ENCODE measurements around the gene DISP3. TPM values are rescaled to one million over a fixed set of nuclear protein-coding genes. Genes with fewer than 3 reads are reported as not detected.

The DISP3 gene
- total RNA-seq, 2 experiments from 2014 or later, result 0.63 to 0.65 TPM

DNA sequence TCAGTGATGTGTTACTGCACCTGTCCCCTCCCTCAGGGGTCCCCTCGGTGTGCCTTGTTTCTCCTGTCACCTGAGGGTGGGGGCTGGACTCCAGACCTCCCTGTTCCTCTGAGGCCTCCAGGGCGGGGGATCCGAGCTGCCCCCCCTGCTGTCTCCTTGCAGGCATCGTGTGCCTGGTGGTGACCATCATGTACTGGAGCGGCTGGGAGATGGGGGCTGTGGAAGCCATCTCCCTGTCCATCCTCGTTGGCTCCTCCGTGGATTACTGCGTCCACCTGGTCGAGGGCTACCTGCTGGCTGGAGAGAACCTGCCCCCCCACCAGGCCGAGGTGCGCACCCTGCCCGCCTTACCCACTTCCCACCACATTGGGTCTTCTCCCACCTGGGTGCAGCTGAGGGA is 56.4 kb downstream of the DISP3 start:
- ATAC-seq (no peak), DNase-seq (no peak)
- ChIA-PET POLR2A (no interaction called here), CTCF (no interaction called here)
- TF ChIP-seq, protein P1, sequence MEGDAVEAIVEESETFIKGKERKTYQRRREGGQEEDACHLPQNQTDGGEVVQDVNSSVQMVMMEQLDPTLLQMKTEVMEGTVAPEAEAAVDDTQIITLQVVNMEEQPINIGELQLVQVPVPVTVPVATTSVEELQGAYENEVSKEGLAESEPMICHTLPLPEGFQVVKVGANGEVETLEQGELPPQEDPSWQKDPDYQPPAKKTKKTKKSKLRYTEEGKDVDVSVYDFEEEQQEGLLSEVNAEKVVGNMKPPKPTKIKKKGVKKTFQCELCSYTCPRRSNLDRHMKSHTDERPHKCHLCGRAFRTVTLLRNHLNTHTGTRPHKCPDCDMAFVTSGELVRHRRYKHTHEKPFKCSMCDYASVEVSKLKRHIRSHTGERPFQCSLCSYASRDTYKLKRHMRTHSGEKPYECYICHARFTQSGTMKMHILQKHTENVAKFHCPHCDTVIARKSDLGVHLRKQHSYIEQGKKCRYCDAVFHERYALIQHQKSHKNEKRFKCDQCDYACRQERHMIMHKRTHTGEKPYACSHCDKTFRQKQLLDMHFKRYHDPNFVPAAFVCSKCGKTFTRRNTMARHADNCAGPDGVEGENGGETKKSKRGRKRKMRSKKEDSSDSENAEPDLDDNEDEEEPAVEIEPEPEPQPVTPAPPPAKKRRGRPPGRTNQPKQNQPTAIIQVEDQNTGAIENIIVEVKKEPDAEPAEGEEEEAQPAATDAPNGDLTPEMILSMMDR (IDR thresholded peaks at IDR 0.05), result no peak
- H3K9me3 Mint-ChIP-seq, result no peaks in the 10 kb centered on the region
- H3K4me3 Mint-ChIP-seq, result no peak overlapping the region
- no peaks in the 10 kb centered on the region for H3K36me3 Mint-ChIP-seq (ENCODE audit: low read depth)
- no peaks in the 10 kb centered on the region for H3K27me3 Mint-ChIP-seq
- intact Hi-C loops (cut with micrococcal nuclease), result no loop called here
- H3K4me1 Mint-ChIP-seq (ENCODE audit: low read depth), result no peaks in the 10 kb centered on the region
- H3K27ac Mint-ChIP-seq, result no peak overlapping the region

DNA sequence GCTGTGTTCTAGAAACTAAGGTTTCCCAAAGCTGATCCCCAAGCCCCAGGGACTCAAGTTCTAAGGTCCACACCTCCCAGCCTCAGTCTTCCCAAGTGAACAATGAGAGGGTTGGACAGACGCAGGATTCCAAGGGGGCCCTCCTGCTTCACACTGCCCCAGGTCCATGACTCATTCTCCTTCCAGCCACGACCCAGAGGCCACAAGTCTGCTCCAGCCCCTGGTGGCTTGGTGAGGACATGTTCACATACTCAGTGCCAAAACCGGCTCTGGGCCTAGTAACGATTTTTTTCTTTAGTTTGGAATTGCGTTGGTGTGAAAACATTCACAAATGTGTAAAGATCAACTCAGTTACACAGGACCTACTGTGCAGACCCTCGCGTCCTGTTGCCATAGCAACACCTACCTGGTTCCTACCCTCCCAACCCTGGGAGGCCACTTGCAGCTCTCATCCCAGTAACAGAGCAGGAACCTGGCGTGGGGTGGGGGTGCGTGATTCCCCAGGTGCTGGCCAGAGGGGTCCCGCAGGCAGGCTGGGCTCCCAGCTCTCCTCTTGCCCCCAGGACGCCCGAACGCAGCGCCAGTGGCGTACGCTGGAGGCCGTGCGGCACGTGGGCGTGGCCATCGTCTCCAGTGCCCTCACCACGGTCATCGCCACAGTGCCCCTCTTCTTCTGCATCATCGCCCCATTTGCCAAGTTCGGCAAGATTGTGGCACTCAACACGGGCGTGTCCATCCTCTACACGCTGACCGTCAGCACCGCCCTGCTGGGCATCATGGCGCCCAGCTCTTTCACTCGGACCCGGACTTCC is 57.0 kb downstream of the DISP3 start:
- H3K9me3 Mint-ChIP-seq, result no peaks in the 10 kb centered on the region
- POLR2A ChIA-PET, result no interaction called here
- H3K4me1 Mint-ChIP-seq (ENCODE audit: low read depth), result no peaks in the 10 kb centered on the region
- no peaks in the 10 kb centered on the region for H3K27me3 Mint-ChIP-seq
- DNase-seq, result no peak
- TF ChIP-seq, protein P1 (IDR thresholded peaks at IDR 0.05), result no peak
- intact Hi-C loops (cut with micrococcal nuclease), result no loop called here
- no peak overlapping the region for H3K27ac Mint-ChIP-seq
- CTCF ChIA-PET, result no interaction called here
- ATAC-seq, result no peak
- no peaks in the 10 kb centered on the region for H3K36me3 Mint-ChIP-seq (ENCODE audit: low read depth)
- no peak overlapping the region for H3K4me3 Mint-ChIP-seq

DNA sequence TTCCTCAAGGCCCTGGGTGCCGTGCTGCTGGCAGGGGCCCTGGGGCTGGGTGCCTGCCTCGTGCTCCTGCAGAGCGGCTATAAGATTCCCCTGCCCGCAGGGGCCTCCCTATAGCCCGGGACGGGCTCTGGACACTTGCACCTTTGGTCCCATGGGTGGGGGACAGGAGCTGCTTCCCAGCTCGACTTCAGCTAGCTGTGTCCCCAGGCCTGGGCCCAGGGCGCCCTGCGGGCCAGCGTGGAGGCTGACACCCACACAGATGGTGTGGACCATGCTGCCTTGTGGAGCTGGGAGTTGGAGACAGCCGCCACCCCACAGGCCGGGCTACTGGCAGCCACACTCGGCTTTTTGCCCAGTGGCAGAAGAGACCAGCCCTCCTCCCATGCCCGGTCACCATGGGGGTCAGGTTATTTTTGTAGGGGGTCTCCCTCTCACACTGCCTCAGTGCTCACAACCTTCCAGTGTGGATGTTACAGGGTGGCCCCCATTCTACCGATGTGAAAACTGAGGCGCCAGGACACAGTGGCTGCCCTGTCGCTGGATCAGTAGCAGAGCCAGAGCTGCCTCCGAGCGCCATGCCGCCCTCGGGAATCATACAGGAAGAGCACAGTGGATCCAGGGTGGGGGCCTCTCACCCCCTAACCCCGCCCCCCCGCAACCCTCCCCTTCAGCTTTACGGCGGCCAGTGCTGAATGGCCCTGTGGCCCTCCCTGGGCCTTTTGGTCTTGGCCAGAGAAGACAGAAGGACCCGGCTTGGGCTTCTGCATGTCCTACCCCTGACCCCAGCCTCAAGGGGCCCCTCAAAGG is 57.8 kb downstream of the DISP3 start:
- ATAC-seq (no peak), DNase-seq (no peak)
- ChIA-PET POLR2A (no interaction called here), CTCF (no interaction called here)
- Mint-ChIP-seq H3K9me3 (no peaks in the 10 kb centered on the region), H3K36me3 (ENCODE audit: low read depth) (no peaks in the 10 kb centered on the region), H3K27me3 (no peaks in the 10 kb centered on the region), H3K27ac (no peak overlapping the region), H3K4me1 (ENCODE audit: low read depth) (no peaks in the 10 kb centered on the region), H3K4me3 (no peak overlapping the region)
- intact Hi-C loops (cut with micrococcal nuclease), result no loop called here
- TF ChIP-seq, protein P1 (IDR thresholded peaks at IDR 0.05), result no peak

GRCh38 chr1:11537380-11537764 is 58.4 kb downstream of the DISP3 start:
- ATAC-seq, result no peak
- no peak overlapping the region for H3K27ac Mint-ChIP-seq
- intact Hi-C loops (cut with micrococcal nuclease), result no loop called here
- POLR2A ChIA-PET, result no interaction called here
- TF ChIP-seq, protein P1 (IDR thresholded peaks at IDR 0.05), result no peak
- no peaks in the 10 kb centered on the region for H3K27me3 Mint-ChIP-seq
- no peaks in the 10 kb centered on the region for H3K9me3 Mint-ChIP-seq
- no peaks in the 10 kb centered on the region for H3K36me3 Mint-ChIP-seq (ENCODE audit: low read depth)
- CTCF ChIA-PET, result no interaction called here
- H3K4me1 Mint-ChIP-seq (ENCODE audit: low read depth), result no peaks in the 10 kb centered on the region
- no peak for DNase-seq
- no peak overlapping the region for H3K4me3 Mint-ChIP-seq
